Thoracic aorta endothelial cell (primary cell): ENCODE measurements around the gene OR9G4. TPM values are rescaled to one million over a fixed set of nuclear protein-coding genes. Genes with fewer than 3 reads are reported as not detected.

Experiments
- small RNA-seq: library from RNA; depleted of rRNA; stranded (forward); fragments of <200 nt; gene quantifications from one replicate; pipeline ENCODE3, GENCODE V24; 2012
- total RNA-seq: library from RNA; depleted of rRNA; stranded (reverse); fragments of >200 nt; gene quantifications from 2 replicates; pipeline ENCODE4 v1.2.3, GENCODE V29; 2012

The OR9G4 gene
- not detected in 2 replicates for total RNA-seq

DNA sequence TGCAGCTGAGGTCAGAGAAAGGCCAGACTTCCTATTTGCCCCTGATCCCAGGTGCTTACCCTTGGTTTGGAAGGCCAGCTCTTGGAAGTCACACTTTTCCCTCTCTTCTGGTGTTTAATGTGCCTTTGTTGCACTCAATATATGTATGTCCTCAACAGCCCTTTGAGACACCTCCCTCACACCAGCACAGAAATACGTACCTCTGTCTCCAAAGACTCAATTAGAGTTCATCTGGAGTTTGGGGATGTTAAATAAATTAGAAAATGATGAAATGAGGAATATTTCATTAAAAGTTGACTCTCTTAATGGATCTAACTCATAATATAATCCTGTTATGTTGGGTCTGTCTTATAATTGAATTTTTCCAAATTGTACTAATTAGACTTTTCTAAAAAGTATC is at the start of gene OR9G4:
Gene OR9G4, minus strand, starts transcription at position 101 of the 400 bp plus-strand sequence. CDS start 4,931 bp downstream, outside the sequence.

DNA sequence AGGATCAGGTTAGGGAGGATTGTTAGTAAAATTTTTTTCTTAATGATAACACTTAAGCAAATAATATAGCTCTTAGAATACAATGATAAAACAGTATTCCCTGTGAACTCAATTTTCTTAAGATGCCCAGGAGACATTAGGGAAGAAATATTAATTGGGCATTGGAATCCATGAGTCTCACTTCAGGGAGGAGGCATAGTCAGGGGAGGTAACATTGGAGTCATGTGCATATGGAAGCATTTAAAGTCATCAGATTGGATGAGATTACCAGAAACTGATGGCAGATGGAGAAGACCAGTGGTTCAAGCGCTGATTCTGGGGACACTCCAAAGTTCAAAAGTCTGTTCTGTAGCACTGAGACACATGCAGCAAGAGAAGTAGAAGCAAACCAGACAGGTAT is 49.7 kb downstream of the OR9G4 start, which contains the start of gene OR9G1:
Gene OR9G1, plus strand, starts transcription at position 301 of the 400 bp plus-strand sequence. CDS start 1,293 bp downstream, outside the sequence.

Small RNA genes lying within 50 kb of the gene (small RNA-seq; reads per million reads assigned to genes)
- gene AP001803.1, result not detected
- gene MIR6128, result not detected

Other genes with a start within 250 kb of the OR9G4 start
- not detected in 2 replicates for gene OR5M11, start 205.4 kb downstream of the OR9G4 start, total RNA-seq
- not detected in 2 replicates for gene OR5M10, start 171.0 kb downstream of the OR9G4 start, total RNA-seq
- gene OR5M1, start 133.8 kb downstream of the OR9G4 start, total RNA-seq, result not detected in 2 replicates
- gene OR5AP2, start 106.3 kb downstream of the OR9G4 start, total RNA-seq, result not detected in 2 replicates
- not detected in 2 replicates for gene OR5AR1, start 85.0 kb downstream of the OR9G4 start, total RNA-seq
- gene OR9G1, start 49.6 kb downstream of the OR9G4 start, total RNA-seq, result under 0.01 TPM in 1 of 2 replicates, not detected in the other
- gene OR5AK2, start 240.2 kb upstream of the OR9G4 start, total RNA-seq, result not detected in 2 replicates